ENCODE results near the gene MYO5A.

DNA sequence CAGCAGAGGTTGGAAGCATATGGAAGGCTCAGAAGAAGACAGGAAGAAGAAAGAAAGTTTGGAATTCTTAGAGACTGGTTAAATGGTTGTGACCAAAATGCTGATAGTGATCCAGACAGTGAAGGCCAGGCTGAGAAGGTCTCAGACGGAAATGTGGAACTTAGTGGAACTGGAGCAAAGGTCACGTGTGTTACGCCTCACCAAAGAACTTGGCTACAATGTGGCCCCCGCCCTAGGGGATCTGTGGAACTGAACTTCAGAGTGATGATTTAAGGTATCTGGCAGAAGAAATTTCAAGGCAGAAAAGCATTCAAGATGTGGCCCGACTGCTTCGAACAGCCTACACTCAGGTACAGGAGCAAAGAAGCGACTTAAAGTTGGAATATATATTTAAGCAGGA lies 83.1 kb downstream of the MYO5A start:
- TF ChIP-seq L3MBTL2 (conservative IDR thresholded peaks at IDR 0.05) (no peak), NFRKB (IDR thresholded peaks at IDR 0.05) (no peak), FOXA1 (IDR thresholded peaks at IDR 0.05) (no peak), BHLHE40 (IDR thresholded peaks at IDR 0.05; ENCODE audit: borderline replicate concordance) (no peak), ZNF384 (IDR thresholded peaks at IDR 0.05) (no peak), CTBP1 (IDR thresholded peaks at IDR 0.05; ENCODE audit: borderline replicate concordance) (no peak), SUZ12 (IDR thresholded peaks at IDR 0.05) (no peak), SP1 (IDR thresholded peaks at IDR 0.05) (no peak), PKNOX1 (IDR thresholded peaks at IDR 0.05) (no peak), HDGF (IDR thresholded peaks at IDR 0.05; ENCODE audit: borderline replicate concordance) (no peak), FOXK2 (IDR thresholded peaks at IDR 0.05) (no peak), ELF4 (IDR thresholded peaks at IDR 0.05) (no peak), LEF1 (IDR thresholded peaks at IDR 0.05; ENCODE audit: borderline replicate concordance) (no peak), ARNT (IDR thresholded peaks at IDR 0.05) (no peak)
